Embryonic facial prominence (tissue), 1 donor: ENCODE data around the gene RACK1.
"Not testable (repeated sequence)": the region's sequence is repeated elsewhere in the genome, so short reads cannot be mapped to it uniquely, and the experiment has no call there.

ENCODE experiments used
- DNase-seq: peaks from one replicate; pipeline ENCODE4 v3.0.0-alpha.2; 2016; ENCODE audit errors: extremely low spot score

RACK1 gene

GRCh38 chr5:181215997-181216989, 27.4 kb downstream of the RACK1 start:
- no peak for DNase-seq

- DNase-seq = not testable (repeated sequence)
Measured at GRCh38 chr5:181214249-181214648, 29.5 kb downstream of the RACK1 start.

- DNase-seq = no peak
Measured at GRCh38 chr5:181212934-181213333, 30.8 kb downstream of the RACK1 start.

GRCh38 chr5:181212080-181212479, 31.6 kb downstream of the RACK1 start:
- DNase-seq = no peak

GRCh38 chr5:181211208-181211607, 32.5 kb downstream of the RACK1 start:
- no peak for DNase-seq

- not testable (repeated sequence) for DNase-seq
Measured at GRCh38 chr5:181210698-181211097, 33.0 kb downstream of the RACK1 start.

GRCh38 chr5:181210148-181210547, 33.6 kb downstream of the RACK1 start:
- not testable (repeated sequence) for DNase-seq

- not testable (repeated sequence) for DNase-seq
Measured at GRCh38 chr5:181209006-181209405, 34.7 kb downstream of the RACK1 start.

- no peak for DNase-seq
Measured at GRCh38 chr5:181207960-181208253, 35.8 kb downstream of the RACK1 start.

GRCh38 chr5:181207214-181207959, 36.3 kb downstream of the RACK1 start:
- DNase-seq = peak; percentile 64

- no peak for DNase-seq
Measured at GRCh38 chr5:181205761-181206649, 37.7 kb downstream of the RACK1 start.

GRCh38 chr5:181204826-181205760, 38.6 kb downstream of the RACK1 start, which contains the start of gene TRIM7:
TRIM7 (minus strand) TSS chr5:181205196; CDS start chr5:181205110, 86 bp downstream.
- DNase-seq = no peak

- no peak for DNase-seq
Measured at GRCh38 chr5:181204113-181204825, 39.4 kb downstream of the RACK1 start.

- no peak for DNase-seq
Measured at GRCh38 chr5:181203777-181204112, 40.0 kb downstream of the RACK1 start.

GRCh38 chr5:181203093-181203711, 40.5 kb downstream of the RACK1 start:
- DNase-seq = no peak

GRCh38 chr5:181200816-181201215, 42.9 kb downstream of the RACK1 start:
- no peak for DNase-seq

GRCh38 chr5:181199881-181200638, 43.6 kb downstream of the RACK1 start:
- DNase-seq = no peak

GRCh38 chr5:181198905-181199519, 44.7 kb downstream of the RACK1 start:
- no peak for DNase-seq
